NCI-H345 treated with DMSO at 0.1 percent for 48 hours (cell line): Measurements from ENCODE around the gene DSC3.

ENCODE experiments used
- DNase-seq: peaks from one replicate; lab custom pipeline; 2025; ENCODE audit not compliant: unreplicated experiment; lab: John Stamatoyannopoulos, UW

The DSC3 gene

DNA sequence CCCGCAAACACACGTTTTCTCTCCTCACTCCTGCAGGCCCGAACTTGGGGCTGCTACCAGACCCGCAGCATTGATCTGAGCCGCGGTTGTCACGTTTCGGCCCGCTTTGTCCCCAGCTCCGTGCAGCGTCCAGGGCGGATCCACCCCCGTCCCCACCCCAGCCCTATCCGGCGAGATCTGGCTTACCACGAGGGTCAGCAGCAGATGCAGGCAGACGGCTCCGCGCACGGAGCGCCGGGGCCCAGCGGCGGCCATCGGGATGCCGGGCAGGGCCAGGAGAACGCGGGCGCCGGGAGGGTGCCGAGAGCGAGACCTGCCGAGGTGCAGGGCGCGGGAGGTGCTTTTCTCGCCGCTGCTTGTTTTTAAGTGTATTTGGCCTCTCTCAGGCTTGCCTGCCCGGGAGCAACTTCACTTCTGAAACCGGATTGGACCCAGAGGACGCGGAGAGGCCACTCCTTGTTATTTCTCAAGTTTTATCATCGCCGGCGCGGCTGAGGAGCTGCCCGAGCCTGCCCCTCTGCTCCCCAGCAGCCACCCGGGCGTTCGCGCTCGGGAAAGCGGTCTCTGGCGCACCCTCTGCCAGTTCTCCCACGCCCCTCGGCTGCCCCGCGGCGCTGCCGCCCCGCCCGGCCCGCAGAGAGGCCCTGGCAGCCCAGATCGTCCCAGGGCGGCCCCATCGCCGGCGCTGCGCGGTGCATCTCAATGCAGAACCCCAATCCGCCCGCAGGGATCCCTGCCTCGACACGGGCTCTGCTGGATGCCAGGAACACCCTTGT, at the start of gene DSC3:
Gene DSC3, minus strand, starts transcription at position 337 of the 776 bp plus-strand sequence. Its CDS starts 82 bp downstream, at position 255.
- DNase-seq: peak; percentile 21

GRCh38 chr18:31091350-31091749, 48.8 kb upstream of the DSC3 start:
- DNase-seq: no peak

DNA sequence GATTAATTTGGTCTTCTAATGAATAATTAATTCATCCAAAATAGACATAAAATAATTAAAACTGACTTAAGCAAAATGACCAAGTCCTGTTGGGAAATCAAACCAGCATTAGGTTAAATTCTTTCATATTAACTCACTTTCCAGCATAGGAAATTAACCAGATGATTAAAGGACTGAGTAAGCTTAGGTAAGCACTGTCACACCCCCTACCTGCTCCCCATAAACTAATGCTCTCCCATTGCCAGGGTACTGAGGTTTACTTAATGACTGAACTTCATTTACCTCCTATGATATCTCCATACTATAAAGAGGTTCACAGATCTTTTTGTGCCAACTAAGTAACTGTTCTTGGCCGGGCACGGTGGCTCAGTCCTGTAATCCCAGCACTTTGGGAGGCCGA, 46.0 kb upstream of the DSC3 start:
- no peak for DNase-seq

DNA sequence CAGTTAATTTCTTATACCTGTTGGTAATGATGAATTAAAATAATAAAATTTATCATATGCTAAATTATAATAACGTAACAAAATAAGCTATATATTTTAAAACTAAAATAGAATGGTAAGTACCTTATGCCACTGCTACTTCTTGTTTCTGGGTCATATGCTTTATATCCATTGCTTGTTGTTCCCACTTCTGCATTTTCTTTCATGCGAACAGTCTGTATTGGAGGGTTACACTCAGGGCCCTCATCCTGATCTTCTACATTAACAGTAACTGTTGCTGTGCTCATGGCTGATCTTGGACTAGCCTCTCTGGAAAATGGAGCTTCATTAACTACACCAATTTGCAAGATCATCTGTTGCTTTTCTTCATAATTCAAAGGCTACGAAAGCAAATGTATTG, 37.4 kb upstream of the DSC3 start:
- no peak for DNase-seq

DNA sequence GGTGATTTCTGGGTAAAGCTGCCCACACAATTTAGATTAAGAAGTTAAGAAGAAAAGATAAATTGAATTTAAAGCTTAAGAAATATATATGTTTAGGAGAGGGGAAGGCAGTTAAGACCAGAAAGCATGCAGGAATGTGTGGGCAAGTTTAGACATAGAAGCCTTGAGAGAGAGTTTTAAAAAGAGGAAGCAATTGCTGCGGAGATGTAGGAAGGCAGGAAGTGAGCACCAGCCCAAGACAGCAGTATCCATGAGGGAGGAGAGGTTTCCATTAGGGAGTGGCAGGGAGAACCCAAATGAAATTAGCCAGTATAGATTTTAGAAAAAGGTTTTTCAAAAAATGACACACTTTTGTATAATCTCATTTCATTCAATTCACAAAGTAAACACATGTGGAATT, 35.3 kb upstream of the DSC3 start:
- no peak for DNase-seq

GRCh38 chr18:31072175-31072574, 29.6 kb upstream of the DSC3 start:
- DNase-seq: no peak

DNA sequence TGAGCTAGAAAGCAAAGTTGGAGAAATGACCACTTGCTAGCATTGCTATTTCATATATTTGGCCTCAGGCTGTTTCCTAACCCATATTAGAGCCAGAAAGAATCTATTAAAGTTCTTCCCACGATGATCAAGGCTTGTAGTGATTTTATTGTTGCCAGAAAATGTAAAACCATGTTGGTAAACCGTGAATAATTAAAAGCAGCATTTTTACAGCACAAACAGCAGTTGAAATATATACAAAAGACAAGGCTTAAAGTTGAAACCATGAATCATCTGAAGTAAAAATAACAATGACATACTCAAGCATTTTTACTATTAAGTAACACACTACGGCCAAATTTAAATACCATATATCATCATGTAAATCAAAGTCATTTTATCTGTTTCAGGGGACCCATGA, 27.7 kb upstream of the DSC3 start:
- no peak for DNase-seq

DNA sequence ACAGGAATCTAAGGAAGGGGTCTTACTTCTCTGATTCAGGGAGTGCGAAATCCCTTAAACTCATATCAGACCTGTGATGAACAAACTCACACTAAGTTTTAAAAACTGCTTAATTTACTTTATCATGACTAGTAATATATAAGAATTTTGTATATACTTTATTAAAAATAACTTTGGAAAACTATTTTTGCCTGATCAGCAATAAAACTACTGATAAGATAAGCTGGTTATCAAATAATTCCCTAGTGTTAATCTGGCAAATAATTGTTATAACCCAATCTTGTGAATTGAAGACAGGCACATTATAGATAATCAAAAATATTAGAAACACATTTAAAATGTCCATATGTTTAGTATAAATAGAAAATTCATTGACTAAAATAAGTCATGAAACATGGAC, 23.7 kb upstream of the DSC3 start:
- no peak for DNase-seq

DNA sequence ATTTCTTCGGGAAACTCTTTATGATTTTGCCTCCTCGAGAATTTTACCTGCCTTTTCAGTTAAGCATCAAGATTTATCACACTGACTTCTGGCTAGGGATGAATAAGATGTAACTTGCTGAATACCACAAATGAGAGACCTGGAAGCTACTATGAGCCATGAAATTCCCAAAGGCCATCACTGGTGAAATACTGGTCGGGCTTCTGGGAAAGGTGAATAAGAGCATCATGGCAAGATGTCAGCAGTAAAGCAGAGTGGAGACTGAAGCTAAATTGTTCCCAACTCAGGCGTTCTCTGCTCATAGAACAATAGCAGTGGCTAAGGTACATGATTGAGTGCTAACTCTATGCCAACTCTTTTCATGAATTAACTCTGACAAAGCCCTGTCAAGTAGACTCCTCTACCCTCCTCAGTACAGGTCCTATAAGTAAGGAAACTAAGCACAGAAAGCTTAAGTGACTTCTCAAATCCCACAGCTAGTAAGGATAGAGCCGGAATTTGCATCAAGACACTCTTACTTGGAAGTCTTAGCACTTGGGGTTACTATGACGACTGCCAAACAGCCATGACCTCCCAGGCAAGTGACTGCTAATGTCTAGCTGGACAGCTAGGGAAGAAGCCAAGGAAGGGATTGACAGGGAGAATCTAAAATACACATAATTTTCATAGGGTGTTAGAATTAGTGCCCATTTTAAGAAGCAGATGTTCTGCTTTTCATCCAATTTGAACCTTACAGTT, 22.7 kb upstream of the DSC3 start:
- no peak for DNase-seq

DNA sequence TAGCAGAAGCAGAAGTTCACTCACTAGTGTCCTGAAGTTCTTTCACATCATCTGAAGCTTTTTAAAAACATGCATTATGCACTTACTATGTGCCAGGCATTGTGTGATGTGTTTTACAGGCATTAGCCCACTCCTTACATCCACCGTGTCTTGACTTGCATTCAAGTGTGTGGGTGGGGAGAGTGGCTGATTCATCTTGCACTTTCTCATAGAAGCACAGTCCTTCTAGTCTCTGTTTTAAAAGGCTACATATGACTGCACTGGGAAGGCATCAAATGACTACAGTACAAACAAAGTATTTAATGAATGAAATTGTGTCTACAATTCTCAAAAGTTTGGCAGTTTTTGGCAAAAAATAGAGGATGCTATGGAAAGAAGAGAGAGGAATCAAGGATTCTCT, 21.6 kb upstream of the DSC3 start:
- DNase-seq: no peak

- DNase-seq: no peak
Observed at GRCh38 chr18:31061945-31062344, 19.4 kb upstream of the DSC3 start.

DNA sequence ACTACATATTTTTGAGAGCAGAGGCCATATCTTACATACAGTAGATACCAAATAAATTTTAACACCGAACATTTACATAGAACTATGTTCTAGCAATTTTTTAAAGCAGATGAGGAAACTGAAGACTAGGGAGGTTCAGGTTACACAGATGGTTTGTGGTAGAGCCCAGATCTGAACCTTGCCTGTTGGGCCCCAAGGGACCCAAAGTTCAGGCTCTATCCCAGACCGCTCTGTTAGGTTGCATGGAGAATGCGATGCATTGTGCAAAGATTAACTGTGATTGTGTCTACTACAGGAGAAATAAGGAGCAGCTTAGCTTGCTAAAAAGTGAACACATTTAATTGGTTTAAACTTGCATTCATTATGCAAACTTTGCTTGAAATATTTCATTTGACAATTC, 16.4 kb upstream of the DSC3 start:
- no peak for DNase-seq

DNA sequence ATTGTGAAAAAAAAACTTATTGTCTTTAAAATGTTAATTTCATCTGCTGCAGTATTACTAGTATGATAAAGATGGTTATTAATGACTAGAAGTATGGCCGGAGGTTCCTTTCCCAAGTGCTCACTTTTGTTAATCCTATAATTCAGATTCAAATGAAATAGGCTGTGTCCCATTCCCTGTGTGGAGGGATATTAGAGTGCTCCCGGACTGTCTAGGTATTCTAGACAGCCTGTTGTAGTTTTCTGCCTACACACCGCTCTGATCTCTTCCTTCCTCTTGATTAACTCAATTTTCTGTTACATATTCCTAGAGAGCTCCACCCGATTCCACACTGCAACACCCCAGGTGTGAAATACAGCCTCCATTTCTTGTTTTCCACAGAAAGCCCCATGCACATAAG, 15.4 kb upstream of the DSC3 start:
- DNase-seq: no peak

DNA sequence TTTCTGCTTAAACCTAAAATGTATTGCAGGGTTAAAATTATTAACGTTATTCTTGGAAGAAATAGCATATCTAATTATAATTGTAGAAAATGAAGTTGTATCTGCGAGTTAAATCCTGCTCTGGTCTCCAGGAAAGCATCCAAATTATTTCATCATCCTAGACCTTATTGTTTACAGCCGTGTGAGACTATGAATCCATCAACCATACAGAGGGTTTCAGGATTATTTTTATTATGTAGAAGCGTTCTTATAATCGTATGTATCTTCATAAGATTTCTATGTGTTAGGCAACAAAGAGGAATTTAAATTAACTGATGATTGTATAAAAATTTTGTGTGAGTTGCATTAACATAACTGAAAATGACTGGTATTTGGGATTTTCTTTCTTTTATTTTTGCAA, 14.5 kb upstream of the DSC3 start:
- no peak for DNase-seq

GRCh38 chr18:31056296-31056695, 13.8 kb upstream of the DSC3 start:
- DNase-seq: no peak

- no peak for DNase-seq
Observed at GRCh38 chr18:31050635-31051034, 8.1 kb upstream of the DSC3 start.

DNA sequence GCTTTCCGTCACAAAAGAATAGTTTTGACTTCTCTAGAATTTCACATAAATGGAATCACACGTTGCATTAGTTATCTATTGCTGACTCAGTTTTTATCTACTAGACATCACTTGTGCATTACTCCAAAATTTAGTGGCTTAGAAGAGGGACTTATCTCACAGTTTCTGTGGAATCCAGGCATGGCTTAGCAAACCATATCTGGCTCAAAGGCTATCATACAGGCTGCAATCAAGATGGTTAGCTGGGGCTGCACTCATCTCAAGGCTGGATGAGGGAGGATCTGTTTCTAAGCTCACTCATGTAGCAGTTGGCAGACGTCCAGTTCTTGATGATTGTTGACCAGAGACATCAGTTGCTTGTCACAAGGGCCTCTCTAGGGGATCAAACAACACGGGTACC, 6.6 kb upstream of the DSC3 start:
- DNase-seq: peak; percentile 77

GRCh38 chr18:31048216-31048615, 5.7 kb upstream of the DSC3 start:
- DNase-seq: no peak

- DNase-seq: no peak
Observed at GRCh38 chr18:31046916-31047315, 4.4 kb upstream of the DSC3 start.

- DNase-seq: no peak
Observed at GRCh38 chr18:31045599-31045998, 3.1 kb upstream of the DSC3 start.

- DNase-seq: no peak
Observed at GRCh38 chr18:31044926-31045325, 2.4 kb upstream of the DSC3 start.

GRCh38 chr18:31043709-31044108, 1.2 kb upstream of the DSC3 start:
- no peak for DNase-seq

DNA sequence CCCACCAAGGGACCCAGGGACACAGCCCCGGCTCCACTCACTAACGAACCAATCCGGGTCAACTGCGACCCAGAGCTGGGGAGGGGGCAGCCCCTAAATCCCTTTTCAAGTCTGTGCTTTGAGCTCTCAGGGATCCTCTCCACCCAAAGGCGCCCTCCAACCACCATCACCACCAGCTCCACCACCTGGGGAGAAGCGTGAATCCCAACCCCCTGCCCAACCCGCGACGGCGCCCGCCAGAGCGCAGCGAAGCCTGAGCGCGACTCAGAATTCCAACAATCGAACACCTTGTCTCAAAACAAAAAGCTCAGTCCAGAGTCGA, 497 bp downstream of the DSC3 start:
- no peak for DNase-seq
